Stimulated activated CD4-positive, alpha-beta T cell treated with anti-CD3 and anti-CD28 coated beads, Interleukin-4, amount 100 ng/mL, for 1 hour (primary cell): ENCODE results near the gene ADGRV1.
"Not testable (repeated sequence)": the region's sequence is repeated elsewhere in the genome, so short reads cannot be mapped to it uniquely, and the experiment has no call there.

Experiments
- DNase-seq: peaks from one replicate; pipeline ENCODE4 v3.0.0-alpha.2; 2020

The ADGRV1 gene

DNA sequence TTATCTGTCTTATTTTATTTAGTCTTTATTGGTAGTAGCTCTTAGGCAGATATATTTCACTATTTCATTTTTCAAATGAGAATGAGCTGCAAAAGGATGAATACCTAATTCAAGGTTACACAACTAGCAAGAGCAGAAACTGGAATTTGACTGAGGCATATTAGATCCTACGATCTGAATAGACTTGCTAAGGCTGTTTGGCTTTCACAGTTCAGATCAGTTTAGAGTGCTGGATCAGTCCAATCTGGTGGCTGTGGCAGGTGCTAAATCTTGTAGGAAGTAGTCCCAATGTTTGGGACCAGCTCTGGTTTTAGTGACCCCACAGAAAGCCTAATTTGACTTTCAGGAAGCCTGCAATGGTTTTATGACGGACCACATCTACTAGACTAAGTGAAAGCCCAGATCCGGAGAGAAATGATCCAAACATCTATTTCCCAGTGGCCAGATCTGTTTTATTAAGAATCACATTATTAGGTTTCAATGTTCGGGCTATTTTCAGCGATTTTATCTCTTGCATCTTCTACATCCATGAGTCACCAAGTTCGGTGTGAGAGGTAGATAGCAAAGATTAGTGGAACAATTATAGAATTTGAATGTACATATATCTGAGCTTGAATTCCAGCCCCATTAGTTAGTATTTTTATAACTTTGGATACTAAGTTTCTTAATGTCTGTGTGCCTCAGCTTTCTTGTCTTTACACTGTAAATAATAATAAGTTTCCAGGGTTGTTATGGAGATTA is 359.5 kb downstream of the ADGRV1 start:
- DNase-seq = no peak

DNA sequence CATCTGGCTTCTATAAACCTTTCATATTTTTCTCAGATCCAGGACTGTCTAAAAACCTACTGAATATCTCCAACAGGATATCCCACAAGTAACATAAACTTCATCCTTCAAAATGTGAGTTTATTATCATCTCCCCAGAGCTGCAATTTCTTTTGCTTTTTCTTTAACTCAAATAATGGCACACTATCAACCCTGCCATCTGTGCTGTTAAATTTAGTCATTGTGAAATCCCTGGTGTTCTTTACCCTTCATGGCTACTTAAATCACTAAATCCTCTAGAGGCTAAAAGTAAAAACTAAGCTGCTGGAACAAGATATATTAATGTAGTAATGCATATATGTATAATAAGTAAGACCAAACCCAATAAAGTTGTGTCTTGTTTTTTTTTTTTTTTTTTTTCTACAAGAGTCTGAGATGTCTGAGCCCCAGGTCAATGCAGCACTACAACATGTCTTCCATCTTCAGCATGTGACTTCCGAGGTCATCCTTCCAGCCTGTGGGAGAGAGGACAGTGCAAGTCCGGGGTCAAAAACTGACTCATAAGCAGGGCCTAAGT is 362.9 kb downstream of the ADGRV1 start:
- no peak for DNase-seq

DNA sequence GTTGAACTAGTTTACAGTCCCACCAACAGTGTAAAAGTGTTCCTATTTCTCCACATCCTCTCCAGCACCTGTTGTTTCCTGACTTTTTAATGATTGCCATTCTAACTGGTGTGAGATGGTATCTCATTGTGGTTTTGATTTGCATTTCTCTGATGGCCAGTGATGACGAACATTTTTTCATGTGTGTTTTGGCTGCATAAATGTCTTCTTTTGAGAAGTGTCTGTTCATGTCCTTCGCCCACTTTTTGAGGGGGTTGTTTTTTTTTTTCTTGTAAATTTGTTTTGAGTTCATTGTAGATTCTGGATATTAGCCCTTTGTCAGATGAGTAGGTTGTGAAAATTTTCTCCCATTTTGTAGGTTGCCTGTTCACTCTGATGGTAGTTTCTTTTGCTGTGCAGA is 365.6 kb downstream of the ADGRV1 start:
- not testable (repeated sequence) for DNase-seq

GRCh38 chr5:90929013-90929839 is 370.6 kb downstream of the ADGRV1 start:
- not testable (repeated sequence) for DNase-seq

DNA sequence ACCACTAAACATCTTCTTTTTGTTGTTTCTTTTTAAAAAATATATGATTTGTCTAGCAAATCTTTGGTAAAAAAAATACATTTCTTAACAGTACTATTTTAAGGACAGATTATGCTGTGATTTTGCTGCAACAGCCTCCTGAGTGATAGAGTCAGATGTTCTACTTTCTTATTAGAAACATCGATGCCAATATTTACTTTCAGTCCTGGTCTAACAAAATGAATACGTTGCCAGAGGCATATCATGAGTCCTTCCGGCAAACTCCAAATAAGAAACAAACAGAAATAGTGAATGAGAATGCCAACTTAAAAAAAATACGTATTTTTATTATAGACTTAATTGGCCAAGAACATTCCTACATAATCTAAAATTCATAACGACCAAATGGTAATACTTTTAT is 371.5 kb downstream of the ADGRV1 start:
- DNase-seq = no peak

- no peak for DNase-seq
Observed at GRCh38 chr5:90930756-90931431, 372.3 kb downstream of the ADGRV1 start.

DNA sequence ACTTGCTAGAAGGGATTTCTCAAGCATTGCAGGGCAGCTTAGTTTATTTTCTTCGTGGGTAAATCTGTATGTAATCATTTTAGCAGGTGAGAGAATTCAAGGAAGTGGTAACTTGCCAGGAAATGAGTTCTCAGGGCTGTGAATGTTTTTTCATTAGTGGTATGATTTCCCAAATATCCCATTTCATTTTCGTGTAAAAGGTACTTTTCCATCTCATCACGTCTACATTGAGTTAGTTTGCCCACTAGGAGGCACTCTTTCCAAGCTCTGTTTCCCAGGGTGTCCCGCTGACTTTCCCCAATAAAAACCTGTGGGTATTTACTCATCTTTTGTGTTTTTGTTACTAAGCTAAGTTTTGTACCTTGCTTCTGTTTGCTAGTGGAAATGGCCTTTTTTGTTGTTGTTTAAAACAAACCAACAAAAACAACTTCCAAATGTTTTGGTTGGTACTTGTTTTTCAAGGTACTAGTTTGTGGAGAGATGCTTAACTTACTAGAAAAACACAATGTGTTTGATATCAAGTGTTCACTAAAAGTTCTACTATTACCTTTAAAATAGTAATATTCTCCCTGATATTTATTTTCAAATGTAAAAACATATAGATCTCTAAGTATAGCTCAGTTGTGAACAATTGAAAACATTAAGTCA is 373.6 kb downstream of the ADGRV1 start:
- DNase-seq = peak; percentile 7

DNA sequence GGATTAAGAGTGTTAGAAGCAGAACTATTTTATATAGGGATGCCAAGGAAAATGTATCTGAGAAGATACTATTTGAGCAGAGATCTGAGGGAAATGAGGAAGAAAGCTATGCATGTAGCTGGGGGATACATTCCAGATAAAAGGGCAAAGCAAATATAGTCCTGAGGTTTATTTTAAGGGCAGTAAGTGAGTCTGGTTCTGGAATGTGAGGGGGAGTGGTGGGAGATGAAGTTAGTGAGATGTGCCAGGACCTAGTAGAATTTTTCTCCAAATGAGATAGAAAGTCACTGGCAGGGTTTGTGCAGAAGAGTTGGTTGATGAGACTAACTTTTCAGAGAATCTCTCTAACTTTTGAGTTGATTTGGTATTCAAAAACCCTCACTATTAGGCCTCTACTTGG is 374.7 kb downstream of the ADGRV1 start:
- DNase-seq = no peak

GRCh38 chr5:90934091-90934719 is 375.6 kb downstream of the ADGRV1 start:
- DNase-seq = no peak

- no peak for DNase-seq
Observed at GRCh38 chr5:90934738-90935137, 376.1 kb downstream of the ADGRV1 start.

DNA sequence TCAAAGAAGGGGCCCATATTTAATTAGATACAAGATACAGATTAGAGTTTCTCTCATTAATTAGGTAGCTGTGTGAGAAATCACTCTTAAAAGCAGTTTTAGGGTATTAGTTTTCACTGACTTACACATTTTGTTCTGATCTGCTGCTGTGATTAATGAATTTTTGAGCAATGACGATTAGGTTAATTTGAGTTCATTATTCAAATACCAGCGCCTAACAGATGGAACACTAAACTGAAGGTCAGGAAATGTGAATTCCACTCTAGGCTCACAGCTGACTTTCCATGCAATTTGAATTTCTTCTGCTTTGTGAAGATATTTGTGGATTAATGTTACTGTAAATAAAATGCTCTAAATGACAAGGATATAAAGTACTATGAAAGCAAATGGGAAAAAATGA is 380.6 kb downstream of the ADGRV1 start:
- no peak for DNase-seq

DNA sequence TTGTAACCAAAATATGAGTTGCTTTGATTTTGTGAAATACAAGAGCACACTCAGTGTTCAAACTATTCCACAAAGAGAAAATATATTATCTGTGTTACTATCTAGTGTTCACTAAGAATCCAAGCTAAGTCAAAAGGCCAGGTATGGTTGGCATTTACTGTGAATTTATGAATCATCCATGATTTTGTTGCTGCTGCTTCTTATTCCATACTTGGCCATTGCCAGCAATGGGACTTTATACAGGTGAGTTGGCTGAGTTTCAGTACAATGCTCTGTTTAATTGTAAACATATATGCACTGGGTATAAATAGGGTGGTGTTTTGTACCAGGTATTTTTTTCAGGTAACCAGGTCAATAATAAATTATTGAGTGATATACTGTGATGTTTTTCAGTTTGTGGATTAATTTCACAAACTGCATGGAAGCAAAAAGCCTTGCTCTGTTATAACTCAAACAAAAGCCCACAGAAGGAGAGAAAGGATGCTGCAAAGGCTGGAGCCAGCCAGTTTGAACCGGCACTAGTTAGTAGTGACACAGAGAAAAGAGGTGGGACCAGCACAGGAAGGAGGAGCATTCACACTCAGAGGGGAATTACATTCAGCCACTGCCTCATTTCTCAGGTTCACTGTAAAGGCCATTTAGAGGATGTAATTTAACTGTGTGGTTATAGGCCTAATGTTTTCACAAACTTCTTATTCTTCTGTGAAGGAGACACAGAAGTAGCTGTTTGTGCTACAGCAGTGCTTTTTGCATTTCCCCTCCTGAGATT is 381.8 kb downstream of the ADGRV1 start:
- DNase-seq = peak; percentile 22

DNA sequence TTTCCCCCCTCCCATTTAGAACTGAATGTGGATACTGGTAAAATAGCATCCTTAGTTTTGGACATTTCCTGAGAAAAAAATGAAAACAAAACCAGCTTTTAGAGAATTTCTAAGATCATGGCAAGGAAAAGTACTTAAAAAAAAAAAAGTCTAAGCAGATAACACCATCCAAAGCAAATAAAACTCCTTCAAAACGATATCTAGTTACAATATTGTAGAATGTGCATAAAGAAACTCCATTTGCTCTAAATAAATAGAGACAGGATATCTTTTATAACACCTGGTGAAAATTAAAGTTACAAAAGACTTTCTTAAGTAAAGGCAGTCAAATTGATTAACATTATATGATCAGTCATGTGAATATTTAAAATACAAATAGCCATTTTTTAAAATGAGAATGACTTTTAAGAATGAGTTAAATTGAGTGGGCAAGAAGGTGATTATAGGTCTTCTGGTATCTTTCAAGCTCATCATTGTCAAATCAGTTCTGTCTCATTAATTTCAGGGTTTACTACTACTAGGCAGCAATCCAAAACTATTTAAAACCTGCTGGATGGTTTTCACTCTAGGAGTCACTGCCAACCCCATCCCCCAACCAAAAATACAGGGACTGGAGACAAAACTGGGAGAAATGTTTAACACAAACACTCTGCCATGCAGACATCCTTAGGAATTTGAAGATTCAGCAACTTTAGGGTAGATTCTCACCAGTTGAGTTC is 382.6 kb downstream of the ADGRV1 start:
- DNase-seq = no peak

DNA sequence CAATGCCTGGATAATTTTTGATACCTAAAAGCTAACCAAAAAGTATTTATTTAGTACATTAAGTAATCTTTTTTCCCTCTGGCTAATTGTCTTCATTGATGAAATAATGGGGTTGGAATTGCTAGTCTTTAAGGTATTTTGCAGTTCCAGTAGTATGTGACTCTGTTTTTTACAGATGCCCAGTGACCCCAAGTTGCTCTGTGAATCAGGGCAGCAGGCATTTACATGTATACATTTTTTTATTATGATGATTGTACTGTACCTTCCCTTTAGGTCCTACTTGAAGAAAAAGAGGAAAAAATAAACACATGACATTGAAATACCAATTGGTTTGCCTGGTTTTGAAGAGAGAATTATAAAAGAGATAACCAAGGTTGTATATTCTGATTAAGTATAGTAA is 385.5 kb downstream of the ADGRV1 start:
- no peak for DNase-seq

DNA sequence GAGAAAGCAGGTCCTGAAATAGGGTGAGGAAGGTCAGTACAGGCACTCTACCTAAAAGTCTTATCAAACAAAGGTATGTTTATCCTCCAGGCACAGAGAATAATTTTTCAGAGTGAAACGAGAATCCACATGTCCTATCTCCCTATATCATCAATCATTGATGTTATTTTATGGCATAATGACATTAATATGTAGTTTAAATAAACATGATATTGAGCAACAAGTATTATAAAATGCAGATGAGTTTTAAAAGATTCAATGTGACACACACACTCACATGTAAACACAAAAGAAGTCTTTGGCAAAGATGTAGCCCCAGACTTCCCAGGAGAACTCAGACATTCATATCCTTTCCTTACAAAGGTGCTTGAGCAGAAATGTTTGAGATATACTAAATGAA is 389.1 kb downstream of the ADGRV1 start:
- DNase-seq = no peak

GRCh38 chr5:90948969-90949368 is 390.4 kb downstream of the ADGRV1 start:
- no peak for DNase-seq

- DNase-seq = no peak
Observed at GRCh38 chr5:90949469-90950358, 391.1 kb downstream of the ADGRV1 start.

DNA sequence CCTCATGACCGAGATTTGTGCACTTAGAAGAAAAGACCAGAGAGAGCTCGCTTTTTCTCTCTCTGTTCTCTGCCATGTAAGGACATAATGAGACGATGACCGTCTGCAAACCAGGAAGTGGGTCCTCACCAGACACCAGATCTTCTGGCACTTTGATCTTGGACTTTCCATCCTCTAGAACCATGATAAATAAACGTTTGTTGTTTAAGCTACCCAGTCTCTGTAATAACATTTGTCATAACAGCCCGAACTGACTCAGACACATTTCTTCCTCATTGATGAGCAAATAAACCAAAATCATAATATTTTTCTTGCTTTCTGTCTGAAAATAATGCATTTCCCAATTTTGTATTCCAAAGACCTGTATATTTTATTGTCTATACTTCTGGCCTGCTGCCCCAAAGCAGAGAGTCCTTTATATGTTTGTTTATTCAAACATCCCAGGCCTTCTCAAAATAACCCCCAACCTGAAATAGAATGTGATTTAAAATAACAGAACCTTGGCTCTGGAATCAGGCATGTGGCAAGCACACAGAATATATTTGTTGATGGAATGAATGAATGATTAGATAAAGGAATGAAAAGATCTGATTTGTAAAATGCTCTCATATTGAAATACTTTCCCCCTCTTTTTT is 396.5 kb downstream of the ADGRV1 start:
- no peak for DNase-seq

- DNase-seq = no peak
Observed at GRCh38 chr5:90956511-90957097, 398.0 kb downstream of the ADGRV1 start.
